Retinal pigment epithelial cell (primary cell): Measurements from ENCODE around the gene MEP1A.
A peak's percentile ranks its signal among the peaks of the same experiment; 100 is the strongest.

Source experiments
- DNase-seq: peaks from one replicate; pipeline ENCODE4 v3.0.0-alpha.2; 2010; ENCODE audit warnings: low read depth
- H3K4me3 ChIP-seq: 2 replicates; pipeline ENCODE4 v1.5.1; 2011; ENCODE audit warnings: mild to moderate bottlenecking, low read length, control low read depth, moderate library complexity
- CTCF ChIP-seq: conservative IDR thresholded peaks from 2 replicates; pipeline ENCODE4 v1.5.1; 2011; ENCODE audit warnings: low read depth, low read length, control low read depth, inconsistent platforms

The MEP1A gene

GRCh38 chr6:46863791-46864190 lies 70.6 kb downstream of the MEP1A start:
- no peak for DNase-seq
- H3K4me3 ChIP-seq, result no peak overlapping the region
- TF ChIP-seq CTCF, result no peak

DNA sequence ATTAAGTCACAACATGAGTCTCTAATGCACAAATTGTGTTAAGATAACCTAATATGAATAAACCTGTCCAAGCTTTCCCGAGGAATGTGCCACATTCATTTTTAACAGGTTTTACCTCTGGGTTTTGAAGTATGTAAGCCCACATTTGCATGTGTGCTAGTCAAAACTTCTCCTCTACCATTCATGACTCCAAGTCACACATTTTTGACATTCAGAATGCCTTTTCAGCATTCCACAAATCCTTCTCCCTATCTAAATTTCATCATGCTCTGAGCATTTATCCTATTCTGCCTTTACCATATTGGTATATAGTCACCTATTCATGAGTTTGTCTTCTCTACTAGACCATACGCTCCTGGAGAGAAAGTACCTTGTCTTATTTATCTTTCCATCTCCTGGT lies 72.0 kb downstream of the MEP1A start:
- no peak overlapping the region for H3K4me3 ChIP-seq
- DNase-seq, result no peak
- no peak for TF ChIP-seq CTCF

DNA sequence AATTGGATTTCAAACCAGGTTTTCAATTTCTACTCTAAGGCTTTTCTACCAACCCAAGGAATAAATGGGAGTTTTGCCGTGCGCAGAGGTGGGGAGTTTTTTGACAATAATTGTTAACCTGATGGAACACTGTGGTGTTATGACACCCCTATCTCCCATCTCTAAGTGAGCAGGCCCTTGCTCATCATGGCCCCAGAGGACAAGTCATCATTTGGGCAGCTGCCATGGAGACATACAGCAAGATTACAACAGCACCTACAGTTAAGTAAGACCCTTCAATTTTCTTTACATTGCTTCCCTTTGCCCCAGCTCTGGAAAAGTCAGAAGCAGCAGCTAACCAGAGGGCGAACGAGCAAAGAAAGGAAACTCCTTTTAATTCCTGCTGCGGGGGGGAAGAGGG lies 74.2 kb downstream of the MEP1A start:
- TF ChIP-seq CTCF, result no peak
- H3K4me3 ChIP-seq, result no peak overlapping the region
- DNase-seq, result no peak

- no peak for TF ChIP-seq CTCF
- no peak overlapping the region for H3K4me3 ChIP-seq
- peak; percentile 60 for DNase-seq
Observed at GRCh38 chr6:46876126-46876525, 82.9 kb downstream of the MEP1A start.

GRCh38 chr6:46879003-46879402 lies 85.8 kb downstream of the MEP1A start:
- DNase-seq, result no peak
- no peak overlapping the region for H3K4me3 ChIP-seq
- no peak for TF ChIP-seq CTCF

- no peak for TF ChIP-seq CTCF
- DNase-seq, result no peak
- no peak overlapping the region for H3K4me3 ChIP-seq
Observed at GRCh38 chr6:46882645-46883044, 89.5 kb downstream of the MEP1A start.

DNA sequence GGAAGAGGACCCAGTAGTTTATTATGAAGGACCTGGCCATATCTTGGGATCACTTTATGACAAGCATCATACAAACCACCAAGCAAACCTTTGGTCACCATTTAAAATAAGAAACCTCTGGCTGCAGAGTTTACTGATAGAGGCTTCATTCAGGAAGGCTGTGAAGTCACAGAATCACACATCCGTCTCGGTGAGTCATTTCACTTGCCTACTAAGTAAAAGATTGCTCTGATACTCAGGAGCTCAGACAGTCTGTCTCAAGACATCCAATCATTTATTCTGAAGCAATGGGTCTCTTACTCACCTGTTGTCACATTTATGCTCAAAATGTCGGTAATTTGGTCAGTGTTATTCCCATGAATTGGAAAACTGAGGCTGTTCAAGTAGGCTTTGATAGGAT lies 94.8 kb downstream of the MEP1A start:
- TF ChIP-seq CTCF, result no peak
- H3K4me3 ChIP-seq, result no peak overlapping the region
- no peak for DNase-seq
